Caco-2 (cell line): ENCODE measurements around the gene HMGCR. TPM values are rescaled to one million over a fixed set of nuclear protein-coding genes. Genes with fewer than 3 reads are reported as not detected.

Experiments used
- BruUV-seq: library from RNA; stranded (reverse); fragments of 400-500 nt; replicated peaks from 2 replicates; lab custom pipeline; 2021; lab: Mats Ljungman, UMichigan
- CTCF ChIA-PET: fragments of 300-600 bp; sonication (Branson Sonifier 250); formaldehyde crosslinking; loops from one replicate; lab custom pipeline; 2022; ENCODE audit warnings: antibody characterized with exemption; lab: Charles Lee
- POLR2A ChIA-PET: fragments of 300-600 bp; sonication (Branson Sonifier 250); formaldehyde crosslinking; loops from one replicate; lab custom pipeline; 2022; ENCODE audit warnings: antibody characterized with exemption; lab: Charles Lee
- DNase-seq, 2 experiments: peaks; one replicate each; pipeline versions ENCODE4 v3.0.0 to v3.0.0-alpha.2; 2020 to 2022
- H3K27me3 ChIP-seq: replicated peaks from 2 replicates; pipeline ENCODE4 v1.6.0; 2011; ENCODE audit warnings: low read length; ENCODE audit not compliant: control insufficient read depth, insufficient read depth
- H3K36me3 ChIP-seq: 2 replicates; pipeline ENCODE4 v1.5.1; 2011; ENCODE audit warnings: low read length; ENCODE audit not compliant: control insufficient read depth, insufficient read depth
- H3K4me1 ChIP-seq: fragments of 250-450 bp; sonication (Bioruptor Pico); 2 replicates; pipeline ENCODE4 v1.5.1; 2020; ENCODE audit warnings: mild to moderate bottlenecking
- H3K4me3 ChIP-seq: 2 replicates; pipeline ENCODE4 v1.5.1; 2011; ENCODE audit warnings: low read depth, mild to moderate bottlenecking, control low read depth, low read length
- H3K9me3 ChIP-seq: fragments of 250-450 bp; sonication (Bioruptor Pico); 2 replicates; pipeline ENCODE4 v1.5.1; 2020; ENCODE audit warnings: mild to moderate bottlenecking, moderate library complexity
- H3K27ac Mint-ChIP-seq: one replicate; pipeline ENCODE4 v1.8.0; 2022; ENCODE audit warnings: mixed read lengths; ENCODE audit not compliant: unreplicated experiment
- H3K27me3 Mint-ChIP-seq: one replicate; pipeline ENCODE4 v1.8.0; 2022; ENCODE audit warnings: mixed read lengths; ENCODE audit not compliant: insufficient read depth, unreplicated experiment
- H3K36me3 Mint-ChIP-seq: one replicate; pipeline ENCODE4 v1.8.0; 2022; ENCODE audit warnings: mild to moderate bottlenecking, mixed read lengths; ENCODE audit not compliant: insufficient read depth, unreplicated experiment
- H3K4me1 Mint-ChIP-seq: one replicate; pipeline ENCODE4 v1.8.0; 2022; ENCODE audit warnings: low read depth, mixed read lengths; ENCODE audit not compliant: unreplicated experiment
- H3K4me3 Mint-ChIP-seq: one replicate; pipeline ENCODE4 v1.8.0; 2022; ENCODE audit warnings: mild to moderate bottlenecking, moderate library complexity, mixed read lengths; ENCODE audit not compliant: unreplicated experiment
- H3K9me3 Mint-ChIP-seq: one replicate; pipeline ENCODE4 v1.8.0; 2022; ENCODE audit warnings: mixed read lengths; ENCODE audit not compliant: unreplicated experiment
- CTCF ChIP-seq, 2 experiments: fragments of 200-600 bp in 1 of 2; IDR thresholded peaks; 1 replicate in 1 of 2; 2 replicates in 1 of 2; pipeline versions ENCODE4 v1.5.1 to v1.8.0; 2011 to 2022; ENCODE audit warnings: antibody characterized with exemption in 1 of 2, control low read depth in 1 of 2, inconsistent platforms in 1 of 2, low read depth in 1 of 2, low read length in 1 of 2, mild to moderate bottlenecking in 1 of 2, moderate library complexity in 1 of 2; ENCODE audit not compliant: insufficient read depth in 1 of 2, severe bottlenecking in 1 of 2, unreplicated experiment in 1 of 2
- intact Hi-C: fragments of 100-400 bp; cut with micrococcal nuclease; formaldehyde crosslinking; loops from one replicate; pipeline ENCODE4 v1.10.0; 2022; ENCODE audit not compliant: unreplicated experiment
- total RNA-seq: library from RNA; stranded (reverse); gene quantifications from 2 replicates; pipeline ENCODE4 v1.2.3, GENCODE V29; 2022

HMGCR gene
- total RNA-seq, 1 experiment from 2014 or later: 164 TPM

DNA sequence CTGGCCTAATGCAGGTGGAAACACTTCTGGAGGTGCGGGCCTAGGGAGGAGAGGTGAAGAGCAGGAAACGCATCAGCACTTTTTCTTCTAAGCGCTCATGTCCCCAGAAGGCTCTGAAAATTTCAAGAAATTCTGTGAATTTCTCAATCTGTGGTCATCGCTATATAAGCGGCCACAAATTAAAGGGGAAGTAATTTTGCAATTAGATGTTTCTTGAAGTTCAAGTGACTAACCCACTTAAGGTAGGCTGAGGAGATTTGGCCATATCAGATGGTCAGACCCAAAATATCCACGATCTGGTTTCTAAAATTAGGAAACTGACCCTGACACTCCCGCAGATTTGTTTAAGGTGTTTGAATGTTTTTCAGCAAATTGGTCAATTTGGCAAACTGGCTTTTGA, 16.6 kb upstream of the HMGCR start:
- H3K27me3 ChIP-seq: no peaks in the 10 kb centered on the region
- no TSS peak for BruUV-seq
- Mint-ChIP-seq H3K27me3 (no peaks in the 10 kb centered on the region), H3K27ac (peak overlapping the region; percentile 43), H3K4me1 (peaks cover 29% of the 10 kb centered on the region), H3K4me3 (no peak overlapping the region), H3K36me3 (peaks cover 5% of the 10 kb centered on the region), H3K9me3 (no peaks in the 10 kb centered on the region)
- intact Hi-C loops: no loop called here
- ChIA-PET CTCF (interaction anchor here (0.5 to 2.3 kb wide), 2 partner anchors 16 to 19 kb away, joined by 6 to 14 read pairs; partner anchors contain the start of gene HMGCR), POLR2A (no interaction called here)
- no peaks in the 10 kb centered on the region for H3K9me3 ChIP-seq
- H3K36me3 ChIP-seq: no peaks in the 10 kb centered on the region
- peaks cover 26% of the 10 kb centered on the region for H3K4me1 ChIP-seq
- H3K4me3 ChIP-seq: no peak overlapping the region
- DNase-seq: no peak
- TF ChIP-seq CTCF (IDR thresholded peaks at IDR 0.05; ENCODE audit: insufficient read depth in 1 of 2, low read depth in 1 of 2, low read length in 1 of 2, severe bottlenecking in 1 of 2, unreplicated experiment in 1 of 2): no peak

- no TSS peak for BruUV-seq
- POLR2A ChIA-PET: no interaction called here
Observed at GRCh38 chr5:75322066-75322465, 15.0 kb upstream of the HMGCR start.

DNA sequence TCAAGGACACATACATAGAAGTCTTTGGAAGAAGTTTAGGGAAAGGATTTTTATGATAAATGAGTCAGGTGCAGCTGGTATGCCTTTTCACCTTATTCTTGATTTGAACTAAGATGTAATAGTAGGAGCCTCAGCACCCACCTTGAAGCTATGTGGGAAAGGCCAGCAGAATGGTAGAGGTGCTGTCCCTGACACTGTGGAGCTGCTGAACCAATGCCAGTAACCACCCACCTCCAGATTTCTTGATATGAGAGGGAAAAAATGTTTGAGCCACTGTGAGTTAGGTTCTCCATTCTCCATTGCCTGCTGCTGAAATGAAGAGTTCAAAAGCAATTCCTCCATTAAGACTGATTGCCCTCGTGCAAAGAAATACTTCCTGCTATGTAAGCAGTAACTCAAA, 12.2 kb upstream of the HMGCR start:
- no TSS peak for BruUV-seq
- H3K4me3 ChIP-seq: no peak overlapping the region
- no peaks in the 10 kb centered on the region for H3K9me3 Mint-ChIP-seq
- H3K36me3 ChIP-seq: no peaks in the 10 kb centered on the region
- H3K27me3 Mint-ChIP-seq: no peaks in the 10 kb centered on the region
- H3K4me3 Mint-ChIP-seq: peak overlapping the region; percentile 9
- DNase-seq: no peak
- no peaks in the 10 kb centered on the region for H3K27me3 ChIP-seq
- CTCF ChIA-PET: interaction anchor here (0.6 kb wide), 1 partner anchor 1290 kb away, joined by 3 read pairs; no protein-coding TSS in a partner anchor
- TF ChIP-seq CTCF (IDR thresholded peaks at IDR 0.05; ENCODE audit: insufficient read depth in 1 of 2, low read depth in 1 of 2, low read length in 1 of 2, severe bottlenecking in 1 of 2, unreplicated experiment in 1 of 2): no peak
- POLR2A ChIA-PET: no interaction called here
- H3K27ac Mint-ChIP-seq: peak overlapping the region; percentile 55
- H3K36me3 Mint-ChIP-seq: peaks cover 1% of the 10 kb centered on the region
- peaks cover 25% of the 10 kb centered on the region for H3K4me1 Mint-ChIP-seq
- no peaks in the 10 kb centered on the region for H3K9me3 ChIP-seq
- intact Hi-C loops: no loop called here
- peaks cover 28% of the 10 kb centered on the region for H3K4me1 ChIP-seq

More at GRCh38 chr5:75322066-75322465, 15.0 kb upstream of the HMGCR start:
- Histone ChIP-seq H3K4me3 (no peak overlapping the region), H3K9me3 (no peaks in the 10 kb centered on the region), H3K27me3 (no peaks in the 10 kb centered on the region), H3K4me1 (peaks cover 31% of the 10 kb centered on the region), H3K36me3 (no peaks in the 10 kb centered on the region)
- CTCF ChIA-PET: no interaction called here
- intact Hi-C loops: no loop called here
- no peaks in the 10 kb centered on the region for H3K27me3 Mint-ChIP-seq
- peaks cover 29% of the 10 kb centered on the region for H3K4me1 Mint-ChIP-seq
- peaks cover 5% of the 10 kb centered on the region for H3K36me3 Mint-ChIP-seq
- no peaks in the 10 kb centered on the region for H3K9me3 Mint-ChIP-seq
- no peak for DNase-seq
- H3K4me3 Mint-ChIP-seq: no peak overlapping the region
- TF ChIP-seq CTCF (IDR thresholded peaks at IDR 0.05; ENCODE audit: insufficient read depth in 1 of 2, low read depth in 1 of 2, low read length in 1 of 2, severe bottlenecking in 1 of 2, unreplicated experiment in 1 of 2): no peak
- no peak overlapping the region for H3K27ac Mint-ChIP-seq
